HFFc6 (cell line): ENCODE measurements around the gene ZDHHC5. TPM values are rescaled to one million over a fixed set of nuclear protein-coding genes. Genes with fewer than 3 reads are reported as not detected.

Source experiments
- DNase-seq: peaks from one replicate; pipeline ENCODE4 v3.0.0-alpha.2; 2018
- H3K27ac Mint-ChIP-seq: 2 replicates; pipeline ENCODE4 v1.8.0; 2020; ENCODE audit warnings: mild to moderate bottlenecking, mixed read lengths
- H3K27me3 Mint-ChIP-seq: 2 replicates; pipeline ENCODE4 v1.8.0; 2021; ENCODE audit warnings: mild to moderate bottlenecking, moderate library complexity, mixed read lengths; ENCODE audit not compliant: insufficient read depth
- H3K36me3 Mint-ChIP-seq: 2 replicates; pipeline ENCODE4 v1.8.0; 2021; ENCODE audit warnings: low read depth, mixed read lengths
- H3K4me1 Mint-ChIP-seq: 2 replicates; pipeline ENCODE4 v1.8.0; 2020; ENCODE audit warnings: low read depth, mixed read lengths
- H3K4me3 Mint-ChIP-seq: 2 replicates; pipeline ENCODE4 v1.8.0; 2020; ENCODE audit warnings: mild to moderate bottlenecking, moderate library complexity, mixed read lengths
- H3K9me3 Mint-ChIP-seq: 2 replicates; pipeline ENCODE4 v1.8.0; 2020; ENCODE audit warnings: mild to moderate bottlenecking, mixed read lengths
- CTCF ChIP-seq: fragments of 200-600 bp; sonication (generic); IDR thresholded peaks from 2 replicates; pipeline ENCODE4 v1.5.0; 2021; ENCODE audit warnings: antibody characterized with exemption, mild to moderate bottlenecking
- total RNA-seq, 6 experiments: library from RNA; stranded (reverse); fragmentation: NEBNext Ultra II Directional; extraction: Animal tissue kit (Norgen Biotek cat#: 25700); gene quantifications; 2 replicates in 1 of 6; 3 replicates in 5 of 6; pipeline ENCODE4 v1.2.3, GENCODE V29; 2021

ZDHHC5 gene
- total RNA-seq, 6 experiments from 2014 or later = 67.5 to 82.1 (median 74.1) TPM

GRCh38 chr11:57639321-57640067 lies 28.4 kb upstream of the ZDHHC5 start:
- TF ChIP-seq CTCF = peak; percentile 40
- H3K4me1 Mint-ChIP-seq = peaks cover 51% of the 10 kb centered on the region
- peak overlapping the region; percentile 98 for H3K4me3 Mint-ChIP-seq
- no peak for DNase-seq
- peak overlapping the region; percentile 89 for H3K27ac Mint-ChIP-seq
- peaks cover 3% of the 10 kb centered on the region for H3K27me3 Mint-ChIP-seq
- peaks cover 26% of the 10 kb centered on the region for H3K36me3 Mint-ChIP-seq
- H3K9me3 Mint-ChIP-seq = no peaks in the 10 kb centered on the region

GRCh38 chr11:57640068-57640800 lies 27.7 kb upstream of the ZDHHC5 start:
- TF ChIP-seq CTCF = no peak
- Mint-ChIP-seq H3K4me1 (peaks cover 59% of the 10 kb centered on the region), H3K27me3 (peaks cover 2% of the 10 kb centered on the region; the same call in 1 of the 2 replicates), H3K9me3 (no peaks in the 10 kb centered on the region), H3K27ac (peak overlapping the region; percentile 89), H3K36me3 (peaks cover 26% of the 10 kb centered on the region), H3K4me3 (peak overlapping the region; percentile 98)
- no peak for DNase-seq

- Mint-ChIP-seq H3K27me3 (peaks cover 8% of the 10 kb centered on the region), H3K9me3 (no peaks in the 10 kb centered on the region), H3K36me3 (peaks cover 26% of the 10 kb centered on the region), H3K4me1 (peaks cover 68% of the 10 kb centered on the region), H3K4me3 (peak overlapping the region; percentile 98), H3K27ac (peak overlapping the region; percentile 56; the same call in 1 of the 2 replicates)
- TF ChIP-seq CTCF = peak; percentile 75
- peak; percentile 54 for DNase-seq
Observed at GRCh38 chr11:57641011-57641807, 26.7 kb upstream of the ZDHHC5 start.

GRCh38 chr11:57643802-57644201 lies 24.1 kb upstream of the ZDHHC5 start:
- Mint-ChIP-seq H3K27ac (peak overlapping the region; percentile 39), H3K4me1 (peaks cover 85% of the 10 kb centered on the region)

More at GRCh38 chr11:57643802-57644201, 24.1 kb upstream of the ZDHHC5 start:
- no peaks in the 10 kb centered on the region for H3K9me3 Mint-ChIP-seq
- DNase-seq = no peak
- H3K36me3 Mint-ChIP-seq = peaks cover 17% of the 10 kb centered on the region
- H3K27me3 Mint-ChIP-seq = peaks cover 25% of the 10 kb centered on the region
- H3K4me3 Mint-ChIP-seq = no peak overlapping the region
- no peak for TF ChIP-seq CTCF
